GM12892 (cell line): Measurements from ENCODE around the gene HPS1.

Source experiments
- POLR2A ChIP-seq: IDR thresholded peaks from 2 replicates; pipeline ENCODE4 v1.6.1; 2011; ENCODE audit warnings: low read depth, low read length, control low read depth
- POLR2AphosphoS5 ChIP-seq: IDR thresholded peaks from 2 replicates; pipeline ENCODE4 v1.6.1; 2011; ENCODE audit warnings: low read depth, low read length, control low read depth
- TAF1 ChIP-seq: IDR thresholded peaks from 2 replicates; pipeline ENCODE4 v1.6.1; 2011; ENCODE audit warnings: low read depth, mild to moderate bottlenecking, control low read depth, low read length, borderline replicate concordance

DNA sequence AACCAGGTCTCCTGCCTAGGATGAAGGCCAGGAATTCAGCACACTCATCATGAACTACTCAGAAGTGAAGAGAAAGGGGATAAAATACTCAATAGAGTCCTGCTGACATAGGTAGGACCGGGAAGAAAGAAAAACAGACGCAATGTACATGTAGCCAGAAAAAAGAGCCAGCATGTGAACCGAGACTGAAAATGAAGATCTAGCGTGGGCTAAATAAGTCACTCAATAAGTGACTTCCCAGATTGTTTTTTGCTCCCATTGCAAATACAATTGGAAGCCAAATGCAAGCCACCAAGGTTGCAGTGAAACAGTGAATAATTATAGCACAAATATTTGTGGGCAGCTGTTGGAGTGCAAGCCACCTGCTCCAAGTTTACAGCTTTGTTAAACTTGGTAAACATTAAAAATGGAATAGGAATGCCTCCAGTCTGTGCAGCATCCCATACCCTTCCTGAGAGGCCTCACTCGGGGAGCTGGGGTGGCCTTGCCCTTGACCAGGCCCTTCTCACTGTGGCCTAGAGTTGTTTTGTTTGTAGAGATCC, 34.7 kb upstream of the HPS1 start:
- no peak for TF ChIP-seq TAF1
- no peak for TF ChIP-seq POLR2AphosphoS5
- TF ChIP-seq POLR2A, result no peak
